ENCODE results near the gene SLC44A5. TPM values are rescaled to one million over a fixed set of nuclear protein-coding genes. Genes with fewer than 3 reads are reported as not detected.
"Not testable (repeated sequence)": the region's sequence is repeated elsewhere in the genome, so short reads cannot be mapped to it uniquely, and the experiment has no call there.

SLC44A5 gene
- total and polyA plus RNA-seq, 2 donors, result 0.77 to 5.9 TPM

- Histone ChIP-seq H3K27ac (ENCODE audit: low read depth) (no peak overlapping the region), H3K4me1 (ENCODE audit: insufficient read depth) (no peaks in the 10 kb centered on the region), H3K36me3 (ENCODE audit: insufficient read depth) (no peaks in the 10 kb centered on the region), H3K4me3 (ENCODE audit: low read depth, low read length) (peak overlapping the region; percentile 49)
- no peak for DNase-seq (ENCODE audit: extremely low spot score)
- under 1% methylated on average over 72 of the region's 72 CpGs for WGBS
Measured at GRCh38 chr1:75615613-75616435, 4.9 kb upstream of the SLC44A5 start.

GRCh38 chr1:75614399-75614756, 3.5 kb upstream of the SLC44A5 start:
- Histone ChIP-seq H3K4me3 (ENCODE audit: low read depth, low read length) (no peak overlapping the region), H3K36me3 (ENCODE audit: insufficient read depth) (no peaks in the 10 kb centered on the region), H3K27ac (ENCODE audit: low read depth) (no peak overlapping the region), H3K4me1 (ENCODE audit: insufficient read depth) (no peaks in the 10 kb centered on the region)
- 2% methylated on average over 8 of the region's 8 CpGs for WGBS
- DNase-seq (ENCODE audit: extremely low spot score), result no peak

- no peak for DNase-seq (ENCODE audit: extremely low spot score)
- 48% methylated on average over 5 of the region's 5 CpGs for WGBS
Measured at GRCh38 chr1:75613916-75614315, 3.0 kb upstream of the SLC44A5 start.

GRCh38 chr1:75612976-75613375, 2.1 kb upstream of the SLC44A5 start:
- Histone ChIP-seq H3K4me3 (ENCODE audit: low read depth, low read length) (no peak overlapping the region), H3K27ac (ENCODE audit: low read depth) (no peak overlapping the region), H3K4me1 (ENCODE audit: insufficient read depth) (no peaks in the 10 kb centered on the region), H3K36me3 (ENCODE audit: insufficient read depth) (no peaks in the 10 kb centered on the region)
- WGBS, result 66% methylated on average over 3 of the region's 3 CpGs
- no peak for DNase-seq (ENCODE audit: extremely low spot score)

More at GRCh38 chr1:75613916-75614315, 3.0 kb upstream of the SLC44A5 start:
- H3K4me1 ChIP-seq (ENCODE audit: insufficient read depth), result no peaks in the 10 kb centered on the region
- no peak overlapping the region for H3K27ac ChIP-seq (ENCODE audit: low read depth)
- no peak overlapping the region for H3K4me3 ChIP-seq (ENCODE audit: low read depth, low read length)
- H3K36me3 ChIP-seq (ENCODE audit: insufficient read depth), result no peaks in the 10 kb centered on the region

- 39% methylated on average over 2 of the region's 2 CpGs for WGBS
- Histone ChIP-seq H3K27ac (ENCODE audit: low read depth) (no peak overlapping the region), H3K36me3 (ENCODE audit: insufficient read depth) (no peaks in the 10 kb centered on the region)
Measured at GRCh38 chr1:75602486-75602885, 8.4 kb downstream of the SLC44A5 start.

GRCh38 chr1:75600781-75601180, 10.1 kb downstream of the SLC44A5 start:
- H3K4me1 ChIP-seq (ENCODE audit: insufficient read depth), result no peaks in the 10 kb centered on the region
- no peaks in the 10 kb centered on the region for H3K36me3 ChIP-seq (ENCODE audit: insufficient read depth)
- 62% methylated on average over 1 of the region's 1 CpG for WGBS
- no peak overlapping the region for H3K4me3 ChIP-seq (ENCODE audit: low read depth, low read length)
- no peak for DNase-seq (ENCODE audit: extremely low spot score)
- no peak overlapping the region for H3K27ac ChIP-seq (ENCODE audit: low read depth)

More at GRCh38 chr1:75602486-75602885, 8.4 kb downstream of the SLC44A5 start:
- H3K4me3 ChIP-seq (ENCODE audit: low read depth, low read length), result no peak overlapping the region
- DNase-seq (ENCODE audit: extremely low spot score), result no peak
- H3K4me1 ChIP-seq (ENCODE audit: insufficient read depth), result no peaks in the 10 kb centered on the region

- Histone ChIP-seq H3K27ac (ENCODE audit: low read depth) (no peak overlapping the region), H3K36me3 (ENCODE audit: insufficient read depth) (no peaks in the 10 kb centered on the region), H3K4me3 (ENCODE audit: low read depth, low read length) (no peak overlapping the region), H3K4me1 (ENCODE audit: insufficient read depth) (no peaks in the 10 kb centered on the region)
- no peak for DNase-seq (ENCODE audit: extremely low spot score)
- 85% methylated on average over 3 of the region's 3 CpGs for WGBS
Measured at GRCh38 chr1:75594327-75594726, 16.6 kb downstream of the SLC44A5 start.

GRCh38 chr1:75593457-75593856, 17.5 kb downstream of the SLC44A5 start:
- not testable (repeated sequence) for H3K36me3 ChIP-seq (ENCODE audit: insufficient read depth); H3K27ac ChIP-seq (ENCODE audit: low read depth); H3K4me3 ChIP-seq (ENCODE audit: low read depth, low read length); DNase-seq (ENCODE audit: extremely low spot score); H3K4me1 ChIP-seq (ENCODE audit: insufficient read depth)
- 65% methylated on average over 3 of the region's 3 CpGs for WGBS

- Histone ChIP-seq H3K36me3 (ENCODE audit: insufficient read depth) (no peaks in the 10 kb centered on the region), H3K4me3 (ENCODE audit: low read depth, low read length) (no peak overlapping the region), H3K27ac (ENCODE audit: low read depth) (no peak overlapping the region), H3K4me1 (ENCODE audit: insufficient read depth) (no peaks in the 10 kb centered on the region)
- 64% methylated on average over 4 of the region's 4 CpGs for WGBS
- no peak for DNase-seq (ENCODE audit: extremely low spot score)
Measured at GRCh38 chr1:75589637-75590036, 21.3 kb downstream of the SLC44A5 start.

- 45% methylated on average over 4 of the region's 4 CpGs for WGBS
- DNase-seq (ENCODE audit: extremely low spot score), result no peak
- H3K4me3 ChIP-seq (ENCODE audit: low read depth, low read length), result no peak overlapping the region
Measured at GRCh38 chr1:75588779-75589475, 22.0 kb downstream of the SLC44A5 start.

GRCh38 chr1:75587692-75588091, 23.2 kb downstream of the SLC44A5 start:
- Histone ChIP-seq H3K36me3 (ENCODE audit: insufficient read depth) (no peaks in the 10 kb centered on the region), H3K27ac (ENCODE audit: low read depth) (no peak overlapping the region), H3K4me1 (ENCODE audit: insufficient read depth) (no peaks in the 10 kb centered on the region), H3K4me3 (ENCODE audit: low read depth, low read length) (no peak overlapping the region)
- WGBS, result 14% methylated on average over 3 of the region's 3 CpGs
- no peak for DNase-seq (ENCODE audit: extremely low spot score)

More at GRCh38 chr1:75588779-75589475, 22.0 kb downstream of the SLC44A5 start:
- Histone ChIP-seq H3K4me1 (ENCODE audit: insufficient read depth) (no peaks in the 10 kb centered on the region), H3K36me3 (ENCODE audit: insufficient read depth) (no peaks in the 10 kb centered on the region), H3K27ac (ENCODE audit: low read depth) (no peak overlapping the region)

- no peak overlapping the region for H3K4me3 ChIP-seq (ENCODE audit: low read depth, low read length)
Measured at GRCh38 chr1:75583282-75583681, 27.6 kb downstream of the SLC44A5 start.

GRCh38 chr1:75582725-75583261, 28.1 kb downstream of the SLC44A5 start:
- Histone ChIP-seq H3K36me3 (ENCODE audit: insufficient read depth) (no peaks in the 10 kb centered on the region), H3K4me1 (ENCODE audit: insufficient read depth) (no peaks in the 10 kb centered on the region), H3K4me3 (ENCODE audit: low read depth, low read length) (no peak overlapping the region), H3K27ac (ENCODE audit: low read depth) (no peak overlapping the region)
- 76% methylated on average over 1 of the region's 1 CpG for WGBS
- DNase-seq (ENCODE audit: extremely low spot score), result no peak

More at GRCh38 chr1:75583282-75583681, 27.6 kb downstream of the SLC44A5 start:
- H3K27ac ChIP-seq (ENCODE audit: low read depth), result no peak overlapping the region
- no peaks in the 10 kb centered on the region for H3K36me3 ChIP-seq (ENCODE audit: insufficient read depth)
- whole genome bisulfite sequencing, result 57% methylated on average over 2 of the region's 2 CpGs
- DNase-seq (ENCODE audit: extremely low spot score), result no peak
- H3K4me1 ChIP-seq (ENCODE audit: insufficient read depth), result no peaks in the 10 kb centered on the region

GRCh38 chr1:75579046-75579445, 31.9 kb downstream of the SLC44A5 start:
- DNase-seq (ENCODE audit: extremely low spot score), result no peak
- H3K36me3 ChIP-seq (ENCODE audit: insufficient read depth), result no peaks in the 10 kb centered on the region
- 29% methylated on average over 2 of the region's 2 CpGs for WGBS
- H3K4me1 ChIP-seq (ENCODE audit: insufficient read depth), result no peaks in the 10 kb centered on the region
- H3K4me3 ChIP-seq (ENCODE audit: low read depth, low read length), result no peak overlapping the region
- no peak overlapping the region for H3K27ac ChIP-seq (ENCODE audit: low read depth)

Measured in urinary bladder (tissue), 4 donors.